HepG2 (cell line): ENCODE measurements around the gene SLC22A31. TPM values are rescaled to one million over a fixed set of nuclear protein-coding genes. Genes with fewer than 3 reads are reported as not detected.

Experiments
- ATF7 ChIP-seq, 2 experiments: fragments of 450-650 bp in 1 of 2; sonication (generic) in 1 of 2; formaldehyde crosslinking in 1 of 2; IDR thresholded peaks; 2 replicates each; pipeline versions ENCODE4 v1.4.0 to v1.6.1; 2016 to 2020; ENCODE audit warnings: antibody characterized with exemption in 1 of 2, mild to moderate bottlenecking in 1 of 2, missing genetic modification reagents in 1 of 2
- BORCS8-MEF2B ChIP-seq: sonication (generic); formaldehyde crosslinking; IDR thresholded peaks from 2 replicates; pipeline ENCODE4 v1.8.0; 2022; ENCODE audit warnings: mild to moderate bottlenecking, missing genetic modification reagents
- CHD2 ChIP-seq: IDR thresholded peaks from 2 replicates; pipeline ENCODE4 v1.6.1; 2011; ENCODE audit warnings: low read depth, low read length, improper control_type of control experiment
- CTCF ChIP-seq: sonication (generic); formaldehyde crosslinking; IDR thresholded peaks from 2 replicates; pipeline ENCODE4 v1.5.0; 2020; ENCODE audit warnings: mild to moderate bottlenecking, missing genetic modification reagents, moderate library complexity
- DRAP1 ChIP-seq: IDR thresholded peaks from 2 replicates; pipeline ENCODE4 v1.6.1; 2016; ENCODE audit warnings: missing genetic modification reagents, missing compliant biosample characterization
- GABPA ChIP-seq, 2 experiments: IDR thresholded peaks; 2 replicates each; pipeline ENCODE4 v1.6.1; 2011 to 2016; ENCODE audit warnings: low read depth in 2 of 2, low read length in 1 of 2, missing biosample characterization in 1 of 2, missing genetic modification characterization in 1 of 2
- NFAT5 ChIP-seq: sonication (generic); formaldehyde crosslinking; IDR thresholded peaks from 2 replicates; pipeline ENCODE4 v1.4.0; 2020; ENCODE audit warnings: missing genetic modification reagents
- PITX1 ChIP-seq: sonication (generic); formaldehyde crosslinking; IDR thresholded peaks from 2 replicates; pipeline ENCODE4 v1.5.1; 2020; ENCODE audit warnings: mild to moderate bottlenecking, missing genetic modification reagents
- PRDM10 ChIP-seq: sonication (generic); formaldehyde crosslinking; IDR thresholded peaks from 2 replicates; pipeline ENCODE4 v1.4.0; 2020; ENCODE audit warnings: low read depth, missing genetic modification reagents
- RXRA ChIP-seq: sonication (generic); formaldehyde crosslinking; IDR thresholded peaks from 2 replicates; pipeline ENCODE4 v1.5.1; 2020; ENCODE audit warnings: missing genetic modification reagents
- TAF1 ChIP-seq: sonication (generic); formaldehyde crosslinking; IDR thresholded peaks from 2 replicates; pipeline ENCODE4 v1.4.0; 2020; ENCODE audit warnings: missing genetic modification reagents
- ZMAT3 ChIP-seq: sonication (generic); formaldehyde crosslinking; conservative IDR thresholded peaks from 2 replicates; pipeline ENCODE4 v1.7.0; 2021; ENCODE audit warnings: missing genetic modification reagents
- ZNF282 ChIP-seq: fragments of 450-650 bp; IDR thresholded peaks from 2 replicates; pipeline ENCODE4 v1.6.1; 2018; ENCODE audit not compliant: partially characterized antibody
- ZNF34 ChIP-seq: sonication (generic); formaldehyde crosslinking; IDR thresholded peaks from 2 replicates; pipeline ENCODE4 v1.4.0; 2020; ENCODE audit warnings: mild to moderate bottlenecking, missing genetic modification reagents, borderline replicate concordance
- ZNF501 ChIP-seq: sonication (generic); formaldehyde crosslinking; IDR thresholded peaks from 2 replicates; pipeline ENCODE4 v1.5.1; 2020; ENCODE audit warnings: mild to moderate bottlenecking, moderate library complexity, missing genetic modification reagents
- ZNF572 ChIP-seq: sonication (generic); formaldehyde crosslinking; IDR thresholded peaks from 2 replicates; pipeline ENCODE4 v1.5.1; 2020; ENCODE audit warnings: mild to moderate bottlenecking, missing genetic modification reagents
- polyA plus RNA-seq, 8 experiments: library from polyadenylated mRNA; depleted of rRNA in 3 of 8; stranded (reverse) in 7 of 8; unstranded in 1 of 8; fragments of >200 nt; fragmentation: Illumina TruSeq in 4 of 8; extraction: Trizol in 4 of 8; gene quantifications; 2 replicates each; pipeline versions ENCODE4 v1.2.1 to v1.2.3, GENCODE V29; 2011 to 2016; ENCODE audit warnings: low read depth in 4 of 8, missing spikeins in 1 of 8, mixed read lengths in 1 of 8; ENCODE audit not compliant: insufficient read depth in 1 of 8
- total RNA-seq, 5 experiments: library from RNA; depleted of rRNA; stranded (reverse); fragments of >200 nt; fragmentation: Illumina TruSeq; extraction: Trizol; gene quantifications; 2 replicates each; pipeline ENCODE4 v1.2.3, GENCODE V29; 2016; ENCODE audit warnings: low read depth in 1 of 5

Gene SLC22A31
- total and polyA plus RNA-seq, 2 of the 13 experiments (the other 11 are each of a cell fraction or from before 2014, with no cell fraction given), result 67.3 to 83.3 TPM

GRCh38 chr16:89191033-89191900, 9.1 kb downstream of the SLC22A31 start (continued):
- TF ChIP-seq ATF7 (IDR thresholded peaks at IDR 0.05), result no peak
- no peak for TF ChIP-seq ATF7 (CRISPR knock-in tag; IDR thresholded peaks at IDR 0.05)
- 0 out of 2 replicates have a peak, but pooled peaks have one; percentile 26 for TF ChIP-seq DRAP1 (CRISPR knock-in tag)
- TF ChIP-seq ZMAT3 (CRISPR knock-in tag), result peak; percentile 69; the same call in 1 of the 2 replicates
- TF ChIP-seq ZNF572 (CRISPR knock-in tag), result peak; percentile 85; the same call in 1 of the 2 replicates
- TF ChIP-seq ZNF282, result no peak
- TF ChIP-seq BORCS8-MEF2B, result peak; percentile 89
- TF ChIP-seq GABPA (IDR thresholded peaks at IDR 0.05; ENCODE audit: low read depth, low read length), result no peak
- peak; percentile 54; the same call in 1 of the 2 replicates for TF ChIP-seq GABPA (CRISPR knock-in tag; IDR thresholded peaks at IDR 0.05; ENCODE audit: low read depth)
- peak; percentile 77 for TF ChIP-seq PRDM10
- peak; percentile 67; the same call in 1 of the 2 replicates for TF ChIP-seq RXRA (CRISPR knock-in tag)
- peak; percentile 29; the same call in 1 of the 2 replicates for TF ChIP-seq TAF1 (CRISPR knock-in tag)
- TF ChIP-seq ZNF501, result 0 out of 2 replicates have a peak, but pooled peaks have one; percentile 21
- TF ChIP-seq ZNF34 (CRISPR knock-in tag), result no peak
- TF ChIP-seq CTCF (CRISPR knock-in tag), result 0 out of 2 replicates have a peak, but pooled peaks have one; percentile 14
- TF ChIP-seq PITX1, result peak; percentile 55; the same call in 1 of the 2 replicates
- TF ChIP-seq NFAT5 (CRISPR knock-in tag), result peak; percentile 75; the same call in 1 of the 2 replicates
- TF ChIP-seq CHD2, result peak; percentile 28; the same call in 1 of the 2 replicates
